AG09319 (cell line): Measurements from ENCODE around the gene PLXDC2.
"Not testable (repeated sequence)": the region's sequence is repeated elsewhere in the genome, so short reads cannot be mapped to it uniquely, and the experiment has no call there.

Source experiments
- DNase-seq: peaks from one replicate; pipeline ENCODE4 v3.0.0-alpha.2; 2010; ENCODE audit warnings: low read depth; ENCODE audit errors: extremely low read depth
- CTCF ChIP-seq: IDR thresholded peaks from 2 replicates; pipeline ENCODE4 v1.5.1; 2011; ENCODE audit warnings: low read depth, mild to moderate bottlenecking, inconsistent platforms, low read length, moderate library complexity

PLXDC2 gene

GRCh38 chr10:20041931-20042330 is 225.7 kb downstream of the PLXDC2 start:
- DNase-seq: no peak
- no peak for TF ChIP-seq CTCF

GRCh38 chr10:20045100-20045499 is 228.9 kb downstream of the PLXDC2 start:
- not testable (repeated sequence) for DNase-seq

GRCh38 chr10:20048161-20048560 is 231.9 kb downstream of the PLXDC2 start:
- DNase-seq: no peak
- TF ChIP-seq CTCF: no peak

- TF ChIP-seq CTCF: no peak
- no peak for DNase-seq
Measured at GRCh38 chr10:20058135-20058534, 241.9 kb downstream of the PLXDC2 start.

GRCh38 chr10:20059084-20059835 is 243.0 kb downstream of the PLXDC2 start:
- TF ChIP-seq CTCF: no peak
- DNase-seq: no peak

- no peak for TF ChIP-seq CTCF
- DNase-seq: no peak
Measured at GRCh38 chr10:20065814-20066213, 249.6 kb downstream of the PLXDC2 start.

- TF ChIP-seq CTCF: no peak
- no peak for DNase-seq
Measured at GRCh38 chr10:20073167-20073566, 256.9 kb downstream of the PLXDC2 start.

- TF ChIP-seq CTCF: no peak
- no peak for DNase-seq
Measured at GRCh38 chr10:20075713-20076112, 259.5 kb downstream of the PLXDC2 start.
